T-helper 1 cell treated with Interleukin-12 subunit alpha and Interleukin-12 subunit beta and Interleukin-4 antibody, amounts not matched to agents 30 μg/mL and 1 μg/mL, for 36 hours (primary cell): ENCODE results near the gene ALDH4A1.

Experiments
- H3K27ac Mint-ChIP-seq: one replicate; pipeline ENCODE4 v1.8.0; 2021; ENCODE audit warnings: mild to moderate bottlenecking, mixed read lengths
- H3K27me3 Mint-ChIP-seq: one replicate; pipeline ENCODE4 v1.8.0; 2021; ENCODE audit warnings: low read depth, mixed read lengths
- H3K36me3 Mint-ChIP-seq: one replicate; pipeline ENCODE4 v1.8.0; 2021; ENCODE audit warnings: low read depth, mixed read lengths
- H3K4me1 Mint-ChIP-seq: one replicate; pipeline ENCODE4 v1.8.0; 2021; ENCODE audit warnings: low read depth, mixed read lengths
- H3K4me3 Mint-ChIP-seq: one replicate; pipeline ENCODE4 v1.8.0; 2021; ENCODE audit warnings: mild to moderate bottlenecking, moderate library complexity, mixed read lengths
- H3K9me3 Mint-ChIP-seq: one replicate; pipeline ENCODE4 v1.8.0; 2021; ENCODE audit warnings: mixed read lengths

ALDH4A1 gene

DNA sequence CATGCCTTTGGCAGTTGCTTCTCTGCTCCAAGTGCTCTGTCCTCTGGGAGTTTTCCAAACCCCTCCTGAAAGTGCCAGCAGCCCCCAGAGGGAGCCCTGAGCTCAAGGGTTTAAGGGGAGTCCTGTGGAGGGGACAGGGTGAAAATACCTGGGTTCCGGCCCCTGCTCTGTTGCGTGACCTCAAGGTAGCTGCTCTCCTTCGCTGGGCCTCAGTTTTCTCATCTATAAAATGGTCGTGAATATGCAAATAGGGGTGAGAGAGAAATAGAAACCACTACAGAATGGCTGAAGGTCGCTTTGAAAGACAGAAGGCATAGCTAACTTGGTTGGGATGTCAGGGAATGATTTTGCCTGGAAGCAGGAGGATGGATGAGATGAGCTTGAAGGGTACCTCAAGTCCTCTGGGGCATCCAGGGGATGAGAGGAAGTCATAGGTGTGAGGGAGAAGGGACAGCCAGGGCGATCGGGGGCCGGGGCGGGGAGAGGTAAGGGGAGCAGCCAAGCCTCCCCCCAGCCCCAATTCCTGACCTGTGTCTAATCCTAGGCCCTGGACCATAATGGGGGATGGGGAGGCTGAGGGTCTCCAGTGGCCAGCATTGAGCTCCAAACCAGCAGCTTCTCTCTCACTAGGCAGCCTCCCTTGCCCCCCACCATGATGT is 41.7 kb upstream of the ALDH4A1 start:
- H3K4me3 Mint-ChIP-seq: no peak overlapping the region
- peaks cover 5% of the 10 kb centered on the region for H3K36me3 Mint-ChIP-seq
- H3K27ac Mint-ChIP-seq: peak overlapping the region; percentile 52
- H3K9me3 Mint-ChIP-seq: no peaks in the 10 kb centered on the region
- H3K4me1 Mint-ChIP-seq: peaks cover 42% of the 10 kb centered on the region
- no peaks in the 10 kb centered on the region for H3K27me3 Mint-ChIP-seq

GRCh38 chr1:18943162-18943561 is 40.8 kb upstream of the ALDH4A1 start:
- H3K4me3 Mint-ChIP-seq: no peak overlapping the region
- H3K27me3 Mint-ChIP-seq: no peaks in the 10 kb centered on the region
- H3K4me1 Mint-ChIP-seq: peaks cover 33% of the 10 kb centered on the region
- no peaks in the 10 kb centered on the region for H3K9me3 Mint-ChIP-seq
- no peak overlapping the region for H3K27ac Mint-ChIP-seq
- peaks cover 5% of the 10 kb centered on the region for H3K36me3 Mint-ChIP-seq

- peaks cover 5% of the 10 kb centered on the region for H3K36me3 Mint-ChIP-seq
- H3K4me3 Mint-ChIP-seq: no peak overlapping the region
- peaks cover 25% of the 10 kb centered on the region for H3K4me1 Mint-ChIP-seq
- H3K27ac Mint-ChIP-seq: no peak overlapping the region
- H3K27me3 Mint-ChIP-seq: no peaks in the 10 kb centered on the region
- H3K9me3 Mint-ChIP-seq: no peaks in the 10 kb centered on the region
Measured at GRCh38 chr1:18942340-18942739, 40.0 kb upstream of the ALDH4A1 start.

- no peak overlapping the region for H3K27ac Mint-ChIP-seq
- H3K4me1 Mint-ChIP-seq: peaks cover 25% of the 10 kb centered on the region
- no peak overlapping the region for H3K4me3 Mint-ChIP-seq
- no peaks in the 10 kb centered on the region for H3K9me3 Mint-ChIP-seq
- H3K27me3 Mint-ChIP-seq: no peaks in the 10 kb centered on the region
- H3K36me3 Mint-ChIP-seq: peaks cover 5% of the 10 kb centered on the region
Measured at GRCh38 chr1:18941221-18942141, 39.1 kb upstream of the ALDH4A1 start.

DNA sequence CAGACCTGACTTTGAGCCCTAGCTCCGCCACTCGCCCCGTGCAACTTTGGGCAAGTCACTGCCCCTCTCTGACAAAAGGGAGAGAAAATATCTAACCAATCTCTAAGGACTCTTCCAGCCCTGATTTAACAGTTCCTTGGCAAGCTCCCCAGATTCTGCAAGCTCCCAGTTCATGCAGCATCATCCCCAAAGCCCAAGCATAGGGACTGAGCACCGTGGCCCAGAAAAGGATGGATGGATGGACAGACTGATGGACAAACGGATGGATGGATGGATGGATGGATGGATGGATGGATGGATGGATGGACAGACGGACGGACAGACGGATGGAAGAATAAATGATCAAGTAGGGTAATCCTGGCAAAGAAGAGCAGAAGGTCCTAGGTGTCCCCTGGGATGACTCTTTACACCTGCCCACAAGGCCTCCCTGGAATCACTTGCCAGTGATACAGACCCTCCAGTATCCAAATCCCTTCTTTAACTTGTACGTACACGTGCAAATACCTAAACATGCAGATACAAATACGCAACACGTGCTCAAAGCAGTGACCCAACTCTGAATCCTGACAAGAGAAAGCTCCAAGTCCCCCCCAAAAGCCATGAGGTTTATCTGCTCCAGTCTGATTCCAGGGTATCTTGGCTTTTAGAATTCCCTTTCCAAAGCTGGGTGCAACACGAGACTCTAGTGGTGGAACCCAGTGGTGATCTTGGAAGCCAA is 38.1 kb upstream of the ALDH4A1 start:
- Mint-ChIP-seq H3K36me3 (peaks cover 5% of the 10 kb centered on the region), H3K9me3 (no peaks in the 10 kb centered on the region), H3K27ac (no peak overlapping the region), H3K4me3 (no peak overlapping the region), H3K27me3 (no peaks in the 10 kb centered on the region), H3K4me1 (peaks cover 21% of the 10 kb centered on the region)

- H3K9me3 Mint-ChIP-seq: no peaks in the 10 kb centered on the region
- no peak overlapping the region for H3K4me3 Mint-ChIP-seq
- no peaks in the 10 kb centered on the region for H3K27me3 Mint-ChIP-seq
- H3K27ac Mint-ChIP-seq: no peak overlapping the region
- peaks cover 6% of the 10 kb centered on the region for H3K36me3 Mint-ChIP-seq
- H3K4me1 Mint-ChIP-seq: peaks cover 22% of the 10 kb centered on the region
Measured at GRCh38 chr1:18939398-18940302, 37.3 kb upstream of the ALDH4A1 start.

- H3K27me3 Mint-ChIP-seq: no peaks in the 10 kb centered on the region
- H3K27ac Mint-ChIP-seq: no peak overlapping the region
- no peak overlapping the region for H3K4me3 Mint-ChIP-seq
- peaks cover 21% of the 10 kb centered on the region for H3K4me1 Mint-ChIP-seq
- peaks cover 8% of the 10 kb centered on the region for H3K36me3 Mint-ChIP-seq
- H3K9me3 Mint-ChIP-seq: no peaks in the 10 kb centered on the region
Measured at GRCh38 chr1:18938707-18939070, 36.3 kb upstream of the ALDH4A1 start.

GRCh38 chr1:18938008-18938706 is 35.8 kb upstream of the ALDH4A1 start:
- Mint-ChIP-seq H3K4me1 (peaks cover 21% of the 10 kb centered on the region), H3K27ac (no peak overlapping the region), H3K9me3 (no peaks in the 10 kb centered on the region), H3K4me3 (no peak overlapping the region), H3K27me3 (no peaks in the 10 kb centered on the region), H3K36me3 (peaks cover 5% of the 10 kb centered on the region)

DNA sequence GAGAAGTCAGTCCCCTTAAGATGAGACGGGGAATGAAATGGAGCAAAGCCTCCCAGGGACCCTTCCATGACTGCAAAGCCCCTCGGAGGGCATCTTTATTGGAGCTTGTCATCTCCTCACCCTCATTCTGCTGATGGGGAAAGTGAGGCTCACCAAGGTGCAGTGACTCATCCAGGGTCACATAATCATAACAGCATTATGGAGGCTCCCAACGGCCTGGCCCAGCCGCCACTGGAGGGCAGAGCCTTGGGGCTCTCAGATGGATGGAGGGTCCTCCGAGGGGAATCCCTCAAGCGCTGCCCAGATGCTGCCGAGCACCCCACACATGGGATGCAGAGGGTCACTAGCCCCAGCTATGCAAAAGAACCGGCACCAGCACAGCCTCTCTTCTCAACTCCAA is 35.2 kb upstream of the ALDH4A1 start:
- H3K4me1 Mint-ChIP-seq: peaks cover 21% of the 10 kb centered on the region
- H3K27ac Mint-ChIP-seq: no peak overlapping the region
- no peak overlapping the region for H3K4me3 Mint-ChIP-seq
- no peaks in the 10 kb centered on the region for H3K27me3 Mint-ChIP-seq
- peaks cover 5% of the 10 kb centered on the region for H3K36me3 Mint-ChIP-seq
- H3K9me3 Mint-ChIP-seq: no peaks in the 10 kb centered on the region

GRCh38 chr1:18936814-18937481 is 34.6 kb upstream of the ALDH4A1 start:
- Mint-ChIP-seq H3K9me3 (no peaks in the 10 kb centered on the region), H3K4me1 (peaks cover 21% of the 10 kb centered on the region), H3K4me3 (no peak overlapping the region), H3K27me3 (no peaks in the 10 kb centered on the region), H3K27ac (no peak overlapping the region), H3K36me3 (peaks cover 5% of the 10 kb centered on the region)

DNA sequence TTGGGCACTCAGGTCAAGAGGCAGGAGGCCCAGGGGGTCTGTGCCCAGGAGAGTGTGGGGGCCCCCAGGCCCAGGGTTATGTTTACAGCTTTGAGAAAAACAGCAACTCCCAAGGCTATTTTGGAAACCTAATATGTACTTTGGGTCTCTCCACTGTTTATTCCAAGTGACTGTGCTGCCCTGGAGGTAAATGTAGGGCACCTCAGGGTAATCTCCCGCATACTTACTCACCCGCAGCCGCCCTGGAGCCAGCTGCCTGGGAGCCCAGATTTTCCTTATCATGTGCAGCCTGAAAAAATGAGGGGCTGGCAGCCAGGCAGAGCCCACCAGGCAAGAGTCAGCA is 34.1 kb upstream of the ALDH4A1 start:
- no peak overlapping the region for H3K27ac Mint-ChIP-seq
- H3K9me3 Mint-ChIP-seq: no peaks in the 10 kb centered on the region
- peaks cover 25% of the 10 kb centered on the region for H3K4me1 Mint-ChIP-seq
- H3K4me3 Mint-ChIP-seq: no peak overlapping the region
- H3K27me3 Mint-ChIP-seq: no peaks in the 10 kb centered on the region
- H3K36me3 Mint-ChIP-seq: peaks cover 8% of the 10 kb centered on the region

- Mint-ChIP-seq H3K27ac (peak overlapping the region; percentile 72), H3K36me3 (peaks cover 11% of the 10 kb centered on the region), H3K9me3 (no peaks in the 10 kb centered on the region), H3K27me3 (no peaks in the 10 kb centered on the region), H3K4me1 (peaks cover 28% of the 10 kb centered on the region), H3K4me3 (peak overlapping the region; percentile 31)
Measured at GRCh38 chr1:18934205-18935000, 32.0 kb upstream of the ALDH4A1 start.

GRCh38 chr1:18932879-18933278 is 30.5 kb upstream of the ALDH4A1 start:
- peaks cover 38% of the 10 kb centered on the region for H3K4me1 Mint-ChIP-seq
- H3K27ac Mint-ChIP-seq: no peak overlapping the region

More at GRCh38 chr1:18932879-18933278, 30.5 kb upstream of the ALDH4A1 start:
- no peaks in the 10 kb centered on the region for H3K9me3 Mint-ChIP-seq
- H3K4me3 Mint-ChIP-seq: no peak overlapping the region
- H3K36me3 Mint-ChIP-seq: peaks cover 11% of the 10 kb centered on the region
- no peaks in the 10 kb centered on the region for H3K27me3 Mint-ChIP-seq
